Germinal center (tissue), 1 donor: ENCODE measurements around the gene FRMD4A.

Experiments used
- DNase-seq: peaks from one replicate; pipeline ENCODE4 v3.0.0; 2012; ENCODE audit warnings: mixed read lengths, low spot score

FRMD4A gene

DNA sequence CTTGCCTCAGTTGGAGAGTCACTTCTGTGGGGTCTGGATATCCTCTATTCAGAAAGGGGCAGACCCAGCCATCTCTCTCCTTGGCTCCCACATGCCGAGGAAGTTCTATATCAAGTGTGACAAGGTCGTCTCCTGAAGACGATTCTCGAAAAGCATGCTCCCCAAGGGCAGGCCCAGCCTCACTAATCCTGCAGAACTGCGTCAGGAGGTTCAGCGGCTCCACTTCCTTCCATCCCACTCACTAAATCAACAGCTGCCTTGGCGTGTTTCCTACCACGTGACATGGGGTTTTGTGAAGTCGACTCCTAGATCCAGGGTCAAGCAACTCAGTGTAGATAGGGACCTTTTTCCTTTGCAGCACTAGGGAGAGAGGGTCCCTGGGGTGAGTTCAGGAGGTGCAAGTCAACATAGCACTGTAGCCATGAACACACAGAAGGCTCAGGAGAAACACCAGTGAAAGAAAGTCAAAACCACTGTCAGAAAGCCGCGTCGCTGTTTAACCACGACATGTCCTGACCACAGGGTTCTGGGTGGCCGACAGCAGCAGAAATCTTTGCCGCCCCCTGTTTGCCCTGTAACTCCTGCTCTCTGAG is 587.5 kb downstream of the FRMD4A start:
- no peak for DNase-seq

GRCh38 chr10:13741438-13741837 is 589.3 kb downstream of the FRMD4A start:
- DNase-seq: no peak

DNA sequence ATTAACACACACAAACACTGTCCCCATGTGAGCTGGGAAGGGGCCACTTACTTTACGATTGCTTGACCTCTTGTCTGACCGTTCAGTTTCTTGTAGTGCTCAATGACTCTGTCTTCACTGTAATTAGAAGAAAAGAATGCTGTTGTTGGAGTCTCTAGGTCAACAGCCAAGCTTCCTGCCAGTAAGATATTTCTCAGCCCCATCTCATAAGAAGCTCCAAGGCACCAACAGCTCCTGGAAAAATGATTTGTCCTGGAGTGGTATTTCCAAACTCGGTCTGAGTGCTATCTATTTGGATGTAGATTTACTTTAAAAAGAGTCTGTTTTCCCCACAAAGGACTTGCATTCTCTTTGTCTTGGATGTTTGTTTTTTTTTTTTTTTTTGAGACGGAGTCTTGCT is 590.3 kb downstream of the FRMD4A start:
- no peak for DNase-seq

- no peak for DNase-seq
Observed at GRCh38 chr10:13739183-13739582, 591.5 kb downstream of the FRMD4A start.

DNA sequence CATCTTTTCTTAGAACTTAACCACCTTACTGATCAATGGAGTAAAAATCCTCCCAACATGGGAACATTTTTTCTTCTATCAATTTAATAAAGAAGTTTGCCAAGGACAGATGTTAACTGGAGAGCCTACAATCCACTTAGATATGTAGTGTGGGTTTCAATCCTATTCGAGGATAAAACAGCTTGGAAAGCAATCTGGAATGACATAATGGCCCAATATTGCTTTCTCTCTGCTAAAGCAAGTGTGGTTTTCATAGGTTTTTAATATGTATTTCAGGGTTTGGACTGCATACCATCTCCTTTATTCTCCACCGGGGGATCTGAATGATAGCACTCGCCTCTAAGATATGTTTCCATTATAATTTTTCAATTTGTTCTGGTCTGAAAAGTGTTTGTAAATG is 594.2 kb downstream of the FRMD4A start:
- DNase-seq: no peak

GRCh38 chr10:13734151-13734550 is 596.6 kb downstream of the FRMD4A start:
- DNase-seq: no peak

DNA sequence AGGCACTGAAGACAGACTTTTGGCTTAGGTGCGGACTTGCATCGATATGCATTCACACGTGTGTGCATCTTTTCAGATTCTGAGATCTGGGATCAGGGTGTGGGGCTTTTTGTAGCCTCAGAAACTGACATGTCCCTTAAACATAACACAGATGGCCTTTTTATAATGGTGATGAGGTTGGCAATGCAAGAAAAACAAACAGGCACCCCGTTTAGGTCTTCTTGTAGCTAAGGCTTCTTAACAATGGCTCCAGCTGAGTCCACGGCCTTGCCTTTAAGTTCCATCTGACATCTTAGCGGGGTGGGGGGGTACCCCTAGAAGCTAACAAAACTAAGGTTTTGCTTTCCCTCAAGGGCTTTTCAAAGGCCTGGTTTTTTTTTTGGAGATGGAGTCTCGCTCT is 597.7 kb downstream of the FRMD4A start:
- DNase-seq: no peak

GRCh38 chr10:13732465-13732881 is 598.3 kb downstream of the FRMD4A start:
- DNase-seq: no peak

DNA sequence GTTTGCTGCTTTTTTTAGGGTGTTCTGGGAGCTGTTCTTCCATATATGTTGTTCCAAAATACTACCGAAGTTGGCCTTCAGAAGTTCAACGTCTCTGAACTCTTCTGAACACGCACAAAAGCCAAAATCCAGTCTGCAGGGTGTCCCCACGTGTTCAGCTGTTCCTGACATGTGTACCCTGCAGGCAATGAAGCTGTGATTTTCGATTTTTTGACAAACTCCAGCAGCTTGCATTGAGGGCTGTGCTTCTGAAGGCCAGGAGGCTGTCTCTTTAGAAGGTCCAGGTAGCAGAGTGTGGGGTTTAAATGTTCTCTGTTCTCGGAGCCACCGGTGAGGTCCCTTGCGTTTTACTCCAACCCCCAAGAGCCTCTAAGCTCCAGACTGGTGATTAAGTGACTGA is 598.9 kb downstream of the FRMD4A start:
- no peak for DNase-seq

GRCh38 chr10:13730956-13731355 is 599.8 kb downstream of the FRMD4A start:
- DNase-seq: no peak

DNA sequence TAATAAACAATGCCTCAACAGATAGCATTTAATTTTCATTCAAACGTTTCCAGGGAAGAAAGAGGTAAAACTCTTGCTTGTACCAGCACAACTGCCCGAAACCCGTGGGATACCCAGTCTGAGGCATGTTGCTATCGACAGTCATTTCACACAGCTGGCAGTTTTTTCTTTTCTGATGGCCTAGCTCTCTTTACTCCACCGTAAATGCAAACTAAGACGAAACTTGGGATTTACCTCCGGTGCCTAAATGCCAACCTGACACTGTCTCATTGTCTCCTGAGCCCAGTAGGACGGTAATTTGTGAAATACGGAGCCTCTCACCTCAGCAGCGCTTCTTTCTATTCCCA is 600.4 kb downstream of the FRMD4A start:
- DNase-seq: no peak

DNA sequence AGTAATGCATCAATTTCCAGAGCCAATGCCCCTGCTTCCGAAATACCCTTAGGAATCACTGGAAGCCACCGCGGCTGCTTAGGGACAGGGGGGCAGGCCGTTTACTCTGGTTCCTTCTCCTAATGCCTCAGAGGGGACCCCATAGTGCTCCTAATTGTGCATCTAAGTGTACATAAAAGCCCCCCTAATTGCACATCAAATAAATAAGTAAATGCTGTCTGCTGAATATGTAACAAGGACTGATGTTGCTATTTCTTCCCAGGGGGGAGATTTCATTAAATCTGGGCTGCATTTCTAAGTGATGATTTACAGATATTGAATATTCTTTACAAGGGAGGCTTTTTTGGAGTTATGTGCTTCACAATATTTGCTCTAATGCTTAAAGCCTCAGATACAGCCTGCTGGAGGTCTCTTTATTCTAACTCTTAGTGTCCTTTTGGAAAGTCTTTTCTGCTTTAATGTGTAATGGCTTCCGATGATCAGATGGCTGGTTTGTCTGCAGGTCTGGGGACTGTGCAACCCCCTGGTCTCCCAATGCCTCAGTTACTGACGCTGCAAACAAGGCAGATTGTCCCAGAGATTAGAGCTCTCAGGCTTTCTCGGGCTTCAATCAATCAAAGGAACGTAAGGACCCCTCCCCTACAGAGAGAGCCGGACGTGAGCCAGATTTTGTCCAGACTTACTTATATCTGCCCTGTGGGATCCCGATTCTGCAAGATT is 601.0 kb downstream of the FRMD4A start:
- DNase-seq: no peak

DNA sequence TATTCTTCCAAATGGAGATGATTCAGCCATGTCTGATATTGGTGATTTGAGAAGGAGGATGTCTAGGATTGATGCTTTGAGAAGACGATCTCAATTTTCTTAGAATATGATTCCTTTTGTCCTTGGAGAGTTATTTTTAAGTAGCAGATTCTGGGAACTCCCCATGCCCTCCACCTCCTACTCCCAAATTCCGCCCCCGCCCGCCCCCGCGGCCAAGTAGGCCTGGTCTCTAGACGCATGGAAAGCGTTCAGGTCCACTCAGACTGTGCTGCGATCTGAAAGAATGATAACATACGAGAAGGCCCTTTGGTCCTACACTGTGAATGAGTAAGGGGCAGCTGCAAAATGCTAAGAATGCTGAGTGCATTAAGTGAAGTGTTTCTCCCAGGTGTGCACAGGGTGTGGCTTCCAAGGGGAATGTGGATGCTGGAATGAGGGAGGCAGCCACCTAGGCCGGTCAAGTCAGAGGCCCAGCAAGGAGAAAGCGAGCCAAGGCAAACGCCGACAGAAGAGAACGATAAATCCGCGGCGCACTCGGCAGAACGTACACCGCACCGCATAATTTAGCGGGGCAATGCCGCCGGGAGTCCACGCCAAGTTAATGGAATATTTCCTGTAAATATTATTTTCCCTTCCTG is 601.7 kb downstream of the FRMD4A start:
- DNase-seq: no peak

GRCh38 chr10:13725594-13725993 is 605.1 kb downstream of the FRMD4A start:
- no peak for DNase-seq

- no peak for DNase-seq
Observed at GRCh38 chr10:13724484-13724883, 606.2 kb downstream of the FRMD4A start.

DNA sequence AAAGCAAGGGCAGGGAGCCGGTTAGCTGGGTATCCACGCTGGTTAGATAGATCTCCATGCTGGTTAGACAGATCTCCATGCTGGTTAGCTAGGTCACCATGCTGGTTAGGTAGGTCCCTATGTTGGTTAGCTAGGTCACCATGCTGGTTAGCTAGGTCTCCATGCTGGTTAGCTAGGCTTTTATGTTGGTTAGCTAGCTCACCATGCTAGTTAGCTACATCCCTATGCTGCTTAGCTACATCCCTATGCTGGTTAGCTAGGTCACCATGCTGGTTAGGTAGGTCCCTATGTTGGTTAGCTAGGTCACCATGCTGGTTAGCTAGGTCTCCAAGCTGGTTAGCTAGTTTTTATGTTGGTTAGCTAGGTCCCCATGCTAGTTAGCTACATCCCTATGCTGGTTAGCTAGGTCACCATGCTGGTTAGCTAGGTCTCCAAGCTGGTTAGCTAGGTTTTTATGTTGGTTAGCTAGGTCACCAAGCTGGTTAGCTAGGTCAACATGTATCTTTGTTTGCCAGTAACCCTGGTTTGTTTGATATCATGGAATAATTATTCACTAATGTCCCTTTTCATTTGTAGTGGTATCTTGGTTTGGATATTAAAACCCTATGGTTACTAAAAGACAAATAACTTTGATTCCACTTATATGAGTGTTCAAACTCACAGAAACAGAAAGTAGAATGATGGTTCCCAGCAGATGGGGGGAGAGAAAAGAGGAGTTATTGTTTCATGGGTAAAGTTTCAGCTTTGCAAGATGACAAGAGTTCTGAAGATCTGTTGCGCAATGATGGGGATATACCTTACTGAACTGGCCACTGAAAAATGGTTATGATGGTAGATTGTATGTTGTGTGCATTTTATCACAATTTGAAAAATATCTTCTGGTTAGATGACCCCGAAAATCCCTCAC is 607.7 kb downstream of the FRMD4A start:
- no peak for DNase-seq

GRCh38 chr10:13721486-13721885 is 609.2 kb downstream of the FRMD4A start:
- no peak for DNase-seq

DNA sequence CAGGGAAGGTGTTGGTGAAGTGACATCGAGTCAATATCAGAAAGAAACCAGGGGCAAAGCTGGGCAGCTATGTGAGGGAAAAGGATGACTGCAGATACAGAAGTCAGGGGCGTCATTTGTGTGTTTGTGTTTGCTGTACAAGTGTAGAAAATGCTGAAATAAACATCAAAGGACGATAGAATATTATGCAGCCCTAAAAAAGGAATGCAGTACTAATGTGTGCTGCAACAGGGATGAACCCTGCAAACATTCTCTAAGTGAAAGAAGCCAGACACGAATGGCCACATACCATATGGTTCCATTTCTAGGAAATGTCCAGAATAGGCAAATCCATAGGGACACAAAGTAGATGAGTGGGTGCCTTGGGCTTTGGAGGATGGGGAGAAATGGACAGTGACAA is 610.0 kb downstream of the FRMD4A start:
- no peak for DNase-seq

DNA sequence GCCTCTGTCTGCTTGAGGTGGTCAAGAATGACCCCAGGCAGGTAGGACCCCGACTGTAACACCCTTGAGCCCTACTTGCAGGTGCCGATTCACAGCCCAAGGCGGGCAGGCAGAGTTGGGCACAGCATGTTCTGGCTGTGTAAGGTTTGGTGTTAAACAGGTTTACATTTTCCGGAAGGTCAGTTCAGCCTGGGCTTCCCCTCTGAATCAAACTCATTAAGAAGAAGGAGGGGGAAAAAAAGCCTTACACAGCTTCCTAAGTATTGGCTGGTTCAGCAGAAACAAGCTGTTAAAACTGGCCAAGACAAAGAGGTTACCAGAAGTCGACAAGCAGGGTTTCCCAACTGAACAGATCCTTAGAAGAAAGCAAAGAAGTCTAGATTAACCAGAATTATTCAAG is 611.3 kb downstream of the FRMD4A start:
- no peak for DNase-seq

GRCh38 chr10:13718820-13719219 is 611.9 kb downstream of the FRMD4A start:
- no peak for DNase-seq

- no peak for DNase-seq
Observed at GRCh38 chr10:13717936-13718772, 612.6 kb downstream of the FRMD4A start.

DNA sequence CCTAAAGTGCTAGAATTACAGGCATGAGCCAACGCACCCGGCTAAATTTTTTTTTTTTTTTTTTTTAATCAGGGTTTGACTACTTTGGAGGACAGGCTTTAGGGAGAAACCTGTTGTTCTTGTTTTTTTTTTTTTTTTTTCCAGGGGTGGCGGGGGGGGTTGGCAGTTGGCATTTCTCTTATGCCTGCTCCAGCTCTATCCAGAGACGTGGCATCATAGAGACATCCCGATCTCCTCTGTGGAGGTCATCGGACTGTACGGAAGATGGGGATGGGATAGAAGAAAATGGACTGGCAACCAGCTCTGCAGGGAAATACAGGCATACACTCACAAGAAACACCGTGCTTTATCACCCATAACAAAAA is 613.2 kb downstream of the FRMD4A start:
- DNase-seq: no peak
